M059J (cell line): ENCODE results near the gene NKX1-2. TPM values are rescaled to one million over a fixed set of nuclear protein-coding genes. Genes with fewer than 3 reads are reported as not detected.

Experiments
- DNase-seq: peaks from one replicate; pipeline ENCODE4 v3.0.0-alpha.2; 2012; ENCODE audit warnings: low read depth
- total RNA-seq: library from RNA; depleted of rRNA; stranded (reverse); fragments of >200 nt; shearing (Covaris generic); gene quantifications from 2 replicates; pipeline ENCODE4 v1.2.3, GENCODE V29; 2014

Gene NKX1-2
- total RNA-seq, 1 experiment from 2014 or later, result 0.30 TPM

- DNase-seq, result no peak
Observed at GRCh38 chr10:124476043-124476725, 26.3 kb upstream of the NKX1-2 start.

DNA sequence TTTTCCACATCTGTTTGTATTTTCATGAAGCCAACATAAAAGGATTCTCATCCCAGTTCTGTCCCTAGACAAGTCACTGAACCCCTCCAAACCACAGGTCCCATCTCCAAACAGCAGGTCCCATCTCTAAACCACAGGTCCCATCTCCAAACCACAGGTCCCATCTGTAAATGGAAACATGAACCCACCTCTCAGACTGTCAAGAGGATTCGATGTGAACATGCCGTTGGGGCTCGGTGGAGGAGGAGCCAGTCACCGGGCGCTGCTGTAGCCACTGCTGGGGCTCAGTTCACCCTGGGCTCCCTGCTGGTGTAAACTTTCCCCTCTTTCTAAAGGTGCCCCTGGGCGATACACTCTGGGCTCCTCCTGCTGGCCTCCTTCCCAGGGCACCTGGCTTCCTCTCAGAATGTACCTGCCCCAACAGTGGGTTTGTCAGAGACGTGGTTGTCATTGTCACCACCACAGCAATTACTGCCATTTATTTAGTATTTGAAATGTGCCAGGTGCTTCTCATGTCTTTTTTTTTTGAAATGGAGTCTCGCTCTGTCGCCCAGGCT is 24.8 kb upstream of the NKX1-2 start:
- DNase-seq, result no peak

DNA sequence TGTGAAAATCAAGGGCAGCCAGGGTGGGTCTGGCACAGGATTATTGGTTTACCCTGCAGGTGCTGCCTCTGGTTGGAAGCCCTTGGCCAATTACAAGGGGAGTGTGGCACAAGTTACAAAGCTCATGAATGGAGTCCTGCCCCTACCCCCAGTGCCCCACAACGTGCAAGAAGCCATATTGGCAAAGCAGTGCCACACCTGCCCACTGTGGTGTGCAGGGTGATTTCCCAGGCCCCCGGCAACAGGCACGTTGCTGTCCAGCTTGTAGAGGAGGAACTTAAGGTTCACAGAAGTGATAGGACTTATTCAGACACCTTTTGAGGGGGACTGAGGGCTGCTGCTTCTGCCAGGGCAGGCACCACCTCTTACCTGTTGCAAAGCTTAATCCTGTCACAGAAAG is 23.2 kb upstream of the NKX1-2 start:
- no peak for DNase-seq

- DNase-seq, result no peak
Observed at GRCh38 chr10:124472071-124472470, 22.2 kb upstream of the NKX1-2 start.

- DNase-seq, result peak; percentile 18
Observed at GRCh38 chr10:124470544-124471434, 21.0 kb upstream of the NKX1-2 start.

DNA sequence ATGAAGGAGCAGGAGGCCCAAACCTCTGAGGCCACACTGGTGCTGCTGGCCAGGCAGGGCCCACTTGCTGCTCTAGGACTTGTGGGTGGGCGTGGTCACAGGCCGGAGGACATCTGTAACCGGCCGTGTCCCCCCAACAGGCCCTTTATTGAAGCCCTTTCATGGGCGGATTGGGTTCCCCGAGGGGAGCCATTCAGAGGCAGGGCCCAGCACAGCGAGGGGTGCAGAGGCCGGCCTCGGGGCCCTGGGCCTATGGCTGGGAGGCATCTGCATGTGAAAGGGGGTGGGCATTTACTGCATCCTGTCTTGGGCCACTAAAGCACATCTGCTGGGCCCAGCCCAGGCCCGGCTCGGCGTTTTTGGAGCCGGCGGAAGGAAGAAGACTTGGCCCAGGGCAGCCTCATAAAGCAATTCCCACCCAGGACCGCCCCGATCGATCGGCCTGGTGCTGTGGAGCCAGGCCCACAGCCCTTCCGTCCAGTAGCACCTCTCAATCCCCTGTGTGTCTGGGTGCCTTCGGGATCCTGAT is 20.2 kb upstream of the NKX1-2 start:
- DNase-seq, result no peak

DNA sequence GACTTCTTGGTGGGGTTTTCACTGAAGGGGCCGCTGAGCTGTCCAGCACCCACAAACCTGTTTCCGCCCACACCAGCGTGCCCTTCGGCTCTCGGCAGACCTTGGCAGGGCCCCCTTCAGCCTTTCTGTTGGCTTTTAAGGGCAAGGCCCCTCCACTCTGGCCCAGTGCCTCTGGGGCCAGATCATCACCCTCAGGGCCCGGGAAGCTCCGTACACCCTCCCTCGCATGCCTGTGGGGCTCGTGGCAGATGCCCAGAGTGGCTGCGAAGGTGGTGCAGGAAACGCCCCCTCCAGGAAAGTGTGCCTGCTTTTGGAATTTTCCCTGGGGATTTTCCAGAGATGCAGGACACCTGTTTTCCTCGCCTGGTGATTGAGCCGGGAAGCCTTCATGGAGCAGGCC is 18.8 kb upstream of the NKX1-2 start:
- DNase-seq, result no peak

GRCh38 chr10:124467165-124467564 is 17.3 kb upstream of the NKX1-2 start:
- no peak for DNase-seq

GRCh38 chr10:124465777-124466488 is 16.1 kb upstream of the NKX1-2 start:
- DNase-seq, result no peak

GRCh38 chr10:124465003-124465776 is 15.4 kb upstream of the NKX1-2 start:
- no peak for DNase-seq

GRCh38 chr10:124464028-124464965 is 14.5 kb upstream of the NKX1-2 start:
- no peak for DNase-seq

DNA sequence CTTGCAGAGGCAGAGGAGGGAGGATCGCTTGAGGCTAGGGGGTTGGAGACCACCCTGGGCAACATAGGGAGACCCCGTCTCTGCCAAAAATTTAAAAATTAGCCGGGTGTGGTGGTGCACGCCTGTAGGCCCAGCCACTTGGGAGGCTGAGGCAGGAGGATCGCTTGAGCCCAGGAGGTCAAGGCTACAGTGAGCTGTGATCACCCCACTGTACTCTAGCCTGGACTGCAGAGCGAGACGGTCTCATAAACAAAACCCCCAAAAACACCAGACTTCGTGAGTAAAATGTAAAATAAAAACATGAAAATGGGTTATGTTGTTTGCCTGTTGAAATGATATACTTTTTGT is 12.5 kb upstream of the NKX1-2 start:
- no peak for DNase-seq

- DNase-seq, result peak; percentile 78
Observed at GRCh38 chr10:124461642-124462347, 12.0 kb upstream of the NKX1-2 start, which contains the start of gene LHPP. Gene LHPP, plus strand, starts transcription at chr10:124461823. Its CDS starts 40 bp downstream, at chr10:124461863.

- no peak for DNase-seq
Observed at GRCh38 chr10:124460144-124460543, 10.3 kb upstream of the NKX1-2 start.

GRCh38 chr10:124459395-124459794 is 9.6 kb upstream of the NKX1-2 start:
- DNase-seq, result no peak

DNA sequence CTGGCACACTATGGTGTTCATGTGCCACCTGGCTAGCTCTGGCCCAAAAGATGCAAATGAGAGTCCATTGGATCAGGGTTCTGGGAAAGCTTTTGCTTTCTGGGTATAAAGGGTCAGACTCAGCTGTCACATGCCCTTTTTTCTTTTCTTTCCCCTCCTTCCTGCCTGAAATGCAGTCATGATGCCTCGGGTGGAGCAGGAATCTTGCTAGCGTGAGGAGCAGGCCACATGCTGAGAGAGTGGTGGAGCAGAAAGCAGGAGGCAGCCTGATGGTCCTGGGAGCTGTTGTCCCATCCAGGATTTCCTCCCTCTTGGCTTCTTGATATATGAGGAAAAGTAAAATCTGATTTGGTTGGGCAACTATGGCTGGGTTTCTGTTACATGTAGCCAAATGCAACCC is 9.1 kb upstream of the NKX1-2 start:
- DNase-seq, result no peak

DNA sequence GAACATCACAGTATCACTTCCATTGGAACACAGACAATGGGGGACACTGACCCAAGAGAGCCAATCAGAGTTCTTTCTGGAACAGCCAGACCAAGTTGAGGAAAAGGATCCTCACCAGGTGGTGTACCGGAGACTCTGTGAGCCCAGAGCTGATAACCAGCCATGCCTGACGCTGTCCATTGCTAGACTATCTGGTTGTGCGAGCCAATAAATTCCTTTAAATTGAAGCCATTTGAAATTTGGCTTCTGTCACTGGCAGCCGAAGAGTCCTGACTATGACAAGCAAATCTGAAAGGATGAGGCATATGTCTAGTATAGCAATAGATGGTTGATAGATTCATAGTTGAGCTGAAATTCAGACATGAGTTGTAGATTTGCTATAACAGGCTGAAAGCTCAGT is 8.6 kb upstream of the NKX1-2 start:
- no peak for DNase-seq

GRCh38 chr10:124455441-124455840 is 5.6 kb upstream of the NKX1-2 start:
- DNase-seq, result no peak

GRCh38 chr10:124453960-124454610 is 4.2 kb upstream of the NKX1-2 start:
- DNase-seq, result no peak
